Panc1 (cell line): Measurements from ENCODE around the gene FOXO1. TPM values are rescaled to one million over a fixed set of nuclear protein-coding genes. Genes with fewer than 3 reads are reported as not detected.

Source experiments
- ATAC-seq: fragments of 200-7000 bp; cut with Tn5 transposase; 2 replicates; pipeline ENCODE4 v1.9.1; 2020; ENCODE audit warnings: mild to moderate bottlenecking, moderate library complexity
- BruUV-seq: library from RNA; stranded (reverse); fragments of 400-500 nt; replicated peaks from 2 replicates; lab custom pipeline; 2021; lab: Mats Ljungman, UMichigan
- CTCF ChIA-PET: fragments of 300-600 bp; sonication (Branson Sonifier 250); formaldehyde crosslinking; loops from one replicate; lab custom pipeline; 2022; ENCODE audit warnings: antibody characterized with exemption; lab: Charles Lee
- POLR2A ChIA-PET: fragments of 300-600 bp; sonication (Branson Sonifier 250); formaldehyde crosslinking; loops from one replicate; lab custom pipeline; 2022; ENCODE audit warnings: antibody characterized with exemption; lab: Charles Lee
- DNase-seq: peaks from one replicate; pipeline ENCODE4 v3.0.0-alpha.2; 2010; ENCODE audit warnings: low read depth, low spot score
- H3K27ac ChIP-seq: 2 replicates; pipeline ENCODE4 v1.5.1; 2011; ENCODE audit warnings: mild to moderate bottlenecking, low read length, inconsistent platforms
- H3K27me3 ChIP-seq: fragments of 200-500 bp; sonication (Bioruptor generic); 2 replicates; pipeline ENCODE4 v1.6.0; 2014; ENCODE audit warnings: low read length, inconsistent platforms; ENCODE audit not compliant: control insufficient read depth, insufficient read depth
- H3K36me3 ChIP-seq: fragments of 200-500 bp; sonication (Bioruptor generic); 2 replicates; pipeline ENCODE4 v1.5.1; 2014; ENCODE audit warnings: inconsistent platforms, mild to moderate bottlenecking, low read length, moderate library complexity; ENCODE audit not compliant: control insufficient read depth, insufficient read depth
- H3K4me1 ChIP-seq: 2 replicates; pipeline ENCODE4 v1.5.1; 2011; ENCODE audit warnings: inconsistent platforms, mild to moderate bottlenecking, low read length, moderate library complexity; ENCODE audit not compliant: control insufficient read depth, insufficient read depth
- H3K4me3 ChIP-seq, 2 experiments: 2 replicates each; pipeline ENCODE4 v1.5.1; 2011 to 2012; ENCODE audit warnings: low read depth in 2 of 2, low read length in 2 of 2, mild to moderate bottlenecking in 2 of 2, inconsistent platforms in 1 of 2, moderate library complexity in 1 of 2
- H3K9me3 ChIP-seq: fragments of 200-500 bp; sonication (Bioruptor generic); 2 replicates; pipeline ENCODE4 v1.5.1; 2014; ENCODE audit warnings: low read depth, mild to moderate bottlenecking, inconsistent platforms, low read length, moderate library complexity; ENCODE audit not compliant: control insufficient read depth, insufficient read depth
- CTCF ChIP-seq: fragments of 450-650 bp; IDR thresholded peaks from 2 replicates; pipeline ENCODE4 v1.5.1; 2017; ENCODE audit warnings: mild to moderate bottlenecking
- POLR2AphosphoS5 ChIP-seq: IDR thresholded peaks from 2 replicates; pipeline ENCODE4 v1.6.1; 2012; ENCODE audit warnings: mild to moderate bottlenecking, low read depth, low read length, moderate library complexity
- REST ChIP-seq, 2 experiments: IDR thresholded peaks; 2 replicates each; pipeline ENCODE4 v1.6.1; 2011 to 2012; ENCODE audit warnings: low read depth in 2 of 2, control low read depth in 1 of 2, low read length in 1 of 2, mild to moderate bottlenecking in 1 of 2, moderate library complexity in 1 of 2; ENCODE audit not compliant: insufficient read depth in 1 of 2
- SIN3A ChIP-seq: IDR thresholded peaks from 2 replicates; pipeline ENCODE4 v1.6.1; 2012; ENCODE audit warnings: low read depth, mild to moderate bottlenecking, low read length, moderate library complexity, borderline replicate concordance; ENCODE audit not compliant: insufficient read depth
- TCF7L2 ChIP-seq: IDR thresholded peaks from 2 replicates; pipeline ENCODE4 v1.6.1; 2011; ENCODE audit warnings: mild to moderate bottlenecking, low read depth, low read length, inconsistent platforms
- in situ Hi-C: cut with HindIII; loops from 2 replicates; pipeline ENCODE4 v1.10.0; 2016; ENCODE audit warnings: low sequenced_read_pairs, low pct_unique_long_range_greater_than_20kb
- intact Hi-C: fragments of 100-400 bp; cut with micrococcal nuclease; formaldehyde crosslinking; loops from one replicate; pipeline ENCODE4 v1.10.0; 2022; ENCODE audit not compliant: unreplicated experiment
- total RNA-seq: library from RNA; stranded (reverse); gene quantifications from one replicate; pipeline ENCODE4 v1.2.1, GENCODE V29; 2021; ENCODE audit not compliant: unreplicated experiment

FOXO1 gene
- total RNA-seq, 1 experiment from 2014 or later: 2.1 TPM

- H3K27me3 ChIP-seq: no peaks in the 10 kb centered on the region
- TF ChIP-seq REST (IDR thresholded peaks at IDR 0.05; ENCODE audit: insufficient read depth in 1 of 2, low read depth in 2 of 2, low read length in 1 of 2): no peak
- no peak for TF ChIP-seq POLR2AphosphoS5
- no peak for TF ChIP-seq TCF7L2
- no peaks in the 10 kb centered on the region for H3K9me3 ChIP-seq
- ChIA-PET POLR2A (no interaction called here), CTCF (no interaction called here)
- H3K36me3 ChIP-seq: no peaks in the 10 kb centered on the region
- in situ Hi-C loops (no loop called here), intact Hi-C loops (no loop called here)
- H3K27ac ChIP-seq: no peak overlapping the region
- H3K4me3 ChIP-seq: no peak overlapping the region
- BruUV-seq: no TSS peak
- DNase-seq: no peak
- no peaks in the 10 kb centered on the region for H3K4me1 ChIP-seq
- ATAC-seq: no peak
Measured at GRCh38 chr13:40514802-40515201, 151.6 kb downstream of the FOXO1 start.

GRCh38 chr13:40509876-40510275, 156.6 kb downstream of the FOXO1 start:
- no TSS peak for BruUV-seq
- intact Hi-C loops: no loop called here
- CTCF ChIA-PET: no interaction called here
- Histone ChIP-seq H3K4me1 (no peaks in the 10 kb centered on the region), H3K4me3 (no peak overlapping the region), H3K9me3 (no peaks in the 10 kb centered on the region), H3K27ac (no peak overlapping the region), H3K27me3 (no peaks in the 10 kb centered on the region), H3K36me3 (no peaks in the 10 kb centered on the region)
- in situ Hi-C loops: no loop called here
- no peak for ATAC-seq
- TF ChIP-seq TCF7L2 (no peak), CTCF (no peak), SIN3A (no peak), POLR2AphosphoS5 (no peak), REST (IDR thresholded peaks at IDR 0.05; ENCODE audit: insufficient read depth in 1 of 2, low read depth in 2 of 2, low read length in 1 of 2) (no peak)
- DNase-seq: no peak
- POLR2A ChIA-PET: no interaction called here
